WTC11 (cell line): Measurements from ENCODE around the gene CALCOCO2. TPM values are rescaled to one million over a fixed set of nuclear protein-coding genes. Genes with fewer than 3 reads are reported as not detected.

Experiments used
- ATAC-seq: fragments of 200-7000 bp; cut with Tn5 transposase; 2 replicates; pipeline ENCODE4 v1.10.0; 2021; ENCODE audit warnings: mild to moderate bottlenecking, moderate library complexity
- CTCF ChIA-PET: fragments of 300-600 bp; sonication (Branson Sonifier 250); formaldehyde crosslinking; loops from one replicate; lab custom pipeline; 2021; ENCODE audit warnings: antibody characterized with exemption; lab: Charles Lee
- POLR2A ChIA-PET: fragments of 350-600 bp; sonication (Branson Sonifier 250); formaldehyde crosslinking; loops from one replicate; lab custom pipeline; 2021; ENCODE audit warnings: antibody characterized with exemption; lab: Charles Lee
- DNase-seq: peaks from one replicate; pipeline ENCODE4 v3.0.0; 2021; ENCODE audit warnings: low spot score
- H3K27ac Mint-ChIP-seq: 2 replicates; pipeline ENCODE4 v1.8.0; 2021; ENCODE audit warnings: mixed read lengths
- H3K27me3 Mint-ChIP-seq: 2 replicates; pipeline ENCODE4 v1.8.0; 2021; ENCODE audit warnings: low read depth, mild to moderate bottlenecking, moderate library complexity, mixed read lengths
- H3K36me3 Mint-ChIP-seq: 2 replicates; pipeline ENCODE4 v1.8.0; 2021; ENCODE audit warnings: mixed read lengths
- H3K4me1 Mint-ChIP-seq: 2 replicates; pipeline ENCODE4 v1.8.0; 2022; ENCODE audit warnings: mixed read lengths
- H3K4me3 Mint-ChIP-seq: 2 replicates; pipeline ENCODE4 v1.8.0; 2021; ENCODE audit warnings: mild to moderate bottlenecking, moderate library complexity, mixed read lengths
- H3K9me3 Mint-ChIP-seq: 2 replicates; pipeline ENCODE4 v1.8.0; 2021; ENCODE audit warnings: mixed read lengths
- ATF1 ChIP-seq: sonication (generic); formaldehyde crosslinking; IDR thresholded peaks from 2 replicates; pipeline ENCODE4 v1.8.1; 2023; ENCODE audit warnings: mild to moderate bottlenecking, moderate library complexity, missing genetic modification reagents
- CREM ChIP-seq: sonication (generic); formaldehyde crosslinking; IDR thresholded peaks from 2 replicates; pipeline ENCODE4 v1.8.1; 2022; ENCODE audit warnings: mild to moderate bottlenecking, missing genetic modification reagents, moderate library complexity
- EMX1 ChIP-seq: fragments of 250-450 bp; sonication (Bioruptor Pico); IDR thresholded peaks from 2 replicates; pipeline ENCODE4 v1.8.0; 2021; ENCODE audit warnings: mild to moderate bottlenecking
- GABPB1 ChIP-seq: sonication (generic); formaldehyde crosslinking; IDR thresholded peaks from 2 replicates; pipeline ENCODE4 v1.8.1; 2023; ENCODE audit warnings: mild to moderate bottlenecking, missing genetic modification reagents
- NR2C2 ChIP-seq: sonication (generic); formaldehyde crosslinking; IDR thresholded peaks from 2 replicates; pipeline ENCODE4 v1.8.0; 2022; ENCODE audit warnings: mild to moderate bottlenecking, missing genetic modification reagents
- PRDM15 ChIP-seq: sonication (generic); formaldehyde crosslinking; IDR thresholded peaks from 2 replicates; pipeline ENCODE4 v1.8.0; 2022; ENCODE audit warnings: missing genetic modification reagents
- RORB ChIP-seq: fragments of 250-450 bp; sonication (Bioruptor Pico); IDR thresholded peaks from 2 replicates; pipeline ENCODE4 v1.9.0; 2021; ENCODE audit warnings: mild to moderate bottlenecking
- TEAD1 ChIP-seq: sonication (generic); formaldehyde crosslinking; IDR thresholded peaks from 2 replicates; pipeline ENCODE4 v1.8.0; 2022; ENCODE audit warnings: mild to moderate bottlenecking, missing genetic modification reagents
- total RNA-seq: library from RNA; stranded (reverse); gene quantifications from 3 replicates; pipeline ENCODE4 v1.2.3, GENCODE V29; 2021
- TF ChIP-seq, protein P1 (sequence below): sonication (generic); formaldehyde crosslinking; IDR thresholded peaks from 2 replicates; pipeline ENCODE4 v1.8.1; 2023; ENCODE audit warnings: mild to moderate bottlenecking, missing genetic modification reagents, moderate library complexity
- TF ChIP-seq, protein P2 (sequence below): fragments of 250-450 bp; sonication (Bioruptor Pico); IDR thresholded peaks from 2 replicates; pipeline ENCODE4 v1.9.0; 2021; ENCODE audit warnings: mild to moderate bottlenecking, borderline replicate concordance
- TF ChIP-seq, protein P3 (sequence below): sonication (generic); formaldehyde crosslinking; conservative IDR thresholded peaks from 2 replicates; pipeline ENCODE4 v1.8.1; 2022; ENCODE audit warnings: mild to moderate bottlenecking, missing genetic modification reagents
- TF ChIP-seq, protein P4 (sequence below): sonication (generic); formaldehyde crosslinking; IDR thresholded peaks from 2 replicates; pipeline ENCODE4 v1.8.0; 2022; ENCODE audit warnings: mild to moderate bottlenecking, missing genetic modification reagents
- TF ChIP-seq, protein P5 (sequence below): sonication (generic); formaldehyde crosslinking; IDR thresholded peaks from 2 replicates; pipeline ENCODE4 v1.8.1; 2023; ENCODE audit warnings: mild to moderate bottlenecking, missing genetic modification reagents

The CALCOCO2 gene
- total RNA-seq, 1 experiment from 2014 or later: 32.6 TPM

GRCh38 chr17:48854774-48855476 lies 24.1 kb downstream of the CALCOCO2 start (continued):
- no peak for TF ChIP-seq GABPB1 (CRISPR knock-in tag)
- no peak for TF ChIP-seq NR2C2 (CRISPR knock-in tag)
- TF ChIP-seq, protein P1, sequence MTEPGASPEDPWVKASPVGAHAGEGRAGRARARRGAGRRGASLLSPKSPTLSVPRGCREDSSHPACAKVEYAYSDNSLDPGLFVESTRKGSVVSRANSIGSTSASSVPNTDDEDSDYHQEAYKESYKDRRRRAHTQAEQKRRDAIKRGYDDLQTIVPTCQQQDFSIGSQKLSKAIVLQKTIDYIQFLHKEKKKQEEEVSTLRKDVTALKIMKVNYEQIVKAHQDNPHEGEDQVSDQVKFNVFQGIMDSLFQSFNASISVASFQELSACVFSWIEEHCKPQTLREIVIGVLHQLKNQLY (CRISPR knock-in tag): no peak
- TF ChIP-seq TEAD1 (CRISPR knock-in tag): no peak
- no peak for TF ChIP-seq PRDM15 (CRISPR knock-in tag)

GRCh38 chr17:48856122-48856821 lies 25.4 kb downstream of the CALCOCO2 start:
- ChIA-PET CTCF (interaction anchor here (0.7 to 1.2 kb wide), 3 partner anchors 10 to 65 kb away, joined by 3 read pairs; no protein-coding TSS in a partner anchor), POLR2A (no interaction called here)
- H3K4me3 Mint-ChIP-seq: no peak overlapping the region
- no peaks in the 10 kb centered on the region for H3K27me3 Mint-ChIP-seq
- no peaks in the 10 kb centered on the region for H3K9me3 Mint-ChIP-seq
- ATAC-seq: no peak
- DNase-seq: no peak
- peaks cover 1% of the 10 kb centered on the region; the same call in 1 of the 2 replicates for H3K36me3 Mint-ChIP-seq
- H3K4me1 Mint-ChIP-seq: 0 out of 2 replicates have a peak, but pooled peaks cover 10% of the 10 kb centered on the region
- no peak overlapping the region for H3K27ac Mint-ChIP-seq
- TF ChIP-seq, protein P2, sequence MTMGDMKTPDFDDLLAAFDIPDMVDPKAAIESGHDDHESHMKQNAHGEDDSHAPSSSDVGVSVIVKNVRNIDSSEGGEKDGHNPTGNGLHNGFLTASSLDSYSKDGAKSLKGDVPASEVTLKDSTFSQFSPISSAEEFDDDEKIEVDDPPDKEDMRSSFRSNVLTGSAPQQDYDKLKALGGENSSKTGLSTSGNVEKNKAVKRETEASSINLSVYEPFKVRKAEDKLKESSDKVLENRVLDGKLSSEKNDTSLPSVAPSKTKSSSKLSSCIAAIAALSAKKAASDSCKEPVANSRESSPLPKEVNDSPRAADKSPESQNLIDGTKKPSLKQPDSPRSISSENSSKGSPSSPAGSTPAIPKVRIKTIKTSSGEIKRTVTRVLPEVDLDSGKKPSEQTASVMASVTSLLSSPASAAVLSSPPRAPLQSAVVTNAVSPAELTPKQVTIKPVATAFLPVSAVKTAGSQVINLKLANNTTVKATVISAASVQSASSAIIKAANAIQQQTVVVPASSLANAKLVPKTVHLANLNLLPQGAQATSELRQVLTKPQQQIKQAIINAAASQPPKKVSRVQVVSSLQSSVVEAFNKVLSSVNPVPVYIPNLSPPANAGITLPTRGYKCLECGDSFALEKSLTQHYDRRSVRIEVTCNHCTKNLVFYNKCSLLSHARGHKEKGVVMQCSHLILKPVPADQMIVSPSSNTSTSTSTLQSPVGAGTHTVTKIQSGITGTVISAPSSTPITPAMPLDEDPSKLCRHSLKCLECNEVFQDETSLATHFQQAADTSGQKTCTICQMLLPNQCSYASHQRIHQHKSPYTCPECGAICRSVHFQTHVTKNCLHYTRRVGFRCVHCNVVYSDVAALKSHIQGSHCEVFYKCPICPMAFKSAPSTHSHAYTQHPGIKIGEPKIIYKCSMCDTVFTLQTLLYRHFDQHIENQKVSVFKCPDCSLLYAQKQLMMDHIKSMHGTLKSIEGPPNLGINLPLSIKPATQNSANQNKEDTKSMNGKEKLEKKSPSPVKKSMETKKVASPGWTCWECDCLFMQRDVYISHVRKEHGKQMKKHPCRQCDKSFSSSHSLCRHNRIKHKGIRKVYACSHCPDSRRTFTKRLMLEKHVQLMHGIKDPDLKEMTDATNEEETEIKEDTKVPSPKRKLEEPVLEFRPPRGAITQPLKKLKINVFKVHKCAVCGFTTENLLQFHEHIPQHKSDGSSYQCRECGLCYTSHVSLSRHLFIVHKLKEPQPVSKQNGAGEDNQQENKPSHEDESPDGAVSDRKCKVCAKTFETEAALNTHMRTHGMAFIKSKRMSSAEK (CRISPR knock-in tag): no peak
- TF ChIP-seq RORB (CRISPR knock-in tag): no peak
- TF ChIP-seq, protein P3, sequence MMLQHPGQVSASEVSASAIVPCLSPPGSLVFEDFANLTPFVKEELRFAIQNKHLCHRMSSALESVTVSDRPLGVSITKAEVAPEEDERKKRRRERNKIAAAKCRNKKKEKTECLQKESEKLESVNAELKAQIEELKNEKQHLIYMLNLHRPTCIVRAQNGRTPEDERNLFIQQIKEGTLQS: no peak
- TF ChIP-seq, protein P4, sequence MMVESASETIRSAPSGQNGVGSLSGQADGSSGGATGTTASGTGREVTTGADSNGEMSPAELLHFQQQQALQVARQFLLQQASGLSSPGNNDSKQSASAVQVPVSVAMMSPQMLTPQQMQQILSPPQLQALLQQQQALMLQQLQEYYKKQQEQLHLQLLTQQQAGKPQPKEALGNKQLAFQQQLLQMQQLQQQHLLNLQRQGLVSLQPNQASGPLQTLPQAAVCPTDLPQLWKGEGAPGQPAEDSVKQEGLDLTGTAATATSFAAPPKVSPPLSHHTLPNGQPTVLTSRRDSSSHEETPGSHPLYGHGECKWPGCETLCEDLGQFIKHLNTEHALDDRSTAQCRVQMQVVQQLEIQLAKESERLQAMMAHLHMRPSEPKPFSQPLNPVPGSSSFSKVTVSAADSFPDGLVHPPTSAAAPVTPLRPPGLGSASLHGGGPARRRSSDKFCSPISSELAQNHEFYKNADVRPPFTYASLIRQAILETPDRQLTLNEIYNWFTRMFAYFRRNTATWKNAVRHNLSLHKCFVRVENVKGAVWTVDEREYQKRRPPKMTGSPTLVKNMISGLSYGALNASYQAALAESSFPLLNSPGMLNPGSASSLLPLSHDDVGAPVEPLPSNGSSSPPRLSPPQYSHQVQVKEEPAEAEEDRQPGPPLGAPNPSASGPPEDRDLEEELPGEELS (CRISPR knock-in tag): no peak
- TF ChIP-seq, protein P5, sequence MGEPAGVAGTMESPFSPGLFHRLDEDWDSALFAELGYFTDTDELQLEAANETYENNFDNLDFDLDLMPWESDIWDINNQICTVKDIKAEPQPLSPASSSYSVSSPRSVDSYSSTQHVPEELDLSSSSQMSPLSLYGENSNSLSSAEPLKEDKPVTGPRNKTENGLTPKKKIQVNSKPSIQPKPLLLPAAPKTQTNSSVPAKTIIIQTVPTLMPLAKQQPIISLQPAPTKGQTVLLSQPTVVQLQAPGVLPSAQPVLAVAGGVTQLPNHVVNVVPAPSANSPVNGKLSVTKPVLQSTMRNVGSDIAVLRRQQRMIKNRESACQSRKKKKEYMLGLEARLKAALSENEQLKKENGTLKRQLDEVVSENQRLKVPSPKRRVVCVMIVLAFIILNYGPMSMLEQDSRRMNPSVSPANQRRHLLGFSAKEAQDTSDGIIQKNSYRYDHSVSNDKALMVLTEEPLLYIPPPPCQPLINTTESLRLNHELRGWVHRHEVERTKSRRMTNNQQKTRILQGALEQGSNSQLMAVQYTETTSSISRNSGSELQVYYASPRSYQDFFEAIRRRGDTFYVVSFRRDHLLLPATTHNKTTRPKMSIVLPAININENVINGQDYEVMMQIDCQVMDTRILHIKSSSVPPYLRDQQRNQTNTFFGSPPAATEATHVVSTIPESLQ (CRISPR knock-in tag): no peak
- TF ChIP-seq ATF1 (CRISPR knock-in tag): no peak
- TF ChIP-seq CREM (CRISPR knock-in tag): no peak
- TF ChIP-seq PRDM15 (CRISPR knock-in tag): no peak
- no peak for TF ChIP-seq EMX1 (CRISPR knock-in tag)
